ENCODE data around the gene TTC3.

TTC3 gene

DNA sequence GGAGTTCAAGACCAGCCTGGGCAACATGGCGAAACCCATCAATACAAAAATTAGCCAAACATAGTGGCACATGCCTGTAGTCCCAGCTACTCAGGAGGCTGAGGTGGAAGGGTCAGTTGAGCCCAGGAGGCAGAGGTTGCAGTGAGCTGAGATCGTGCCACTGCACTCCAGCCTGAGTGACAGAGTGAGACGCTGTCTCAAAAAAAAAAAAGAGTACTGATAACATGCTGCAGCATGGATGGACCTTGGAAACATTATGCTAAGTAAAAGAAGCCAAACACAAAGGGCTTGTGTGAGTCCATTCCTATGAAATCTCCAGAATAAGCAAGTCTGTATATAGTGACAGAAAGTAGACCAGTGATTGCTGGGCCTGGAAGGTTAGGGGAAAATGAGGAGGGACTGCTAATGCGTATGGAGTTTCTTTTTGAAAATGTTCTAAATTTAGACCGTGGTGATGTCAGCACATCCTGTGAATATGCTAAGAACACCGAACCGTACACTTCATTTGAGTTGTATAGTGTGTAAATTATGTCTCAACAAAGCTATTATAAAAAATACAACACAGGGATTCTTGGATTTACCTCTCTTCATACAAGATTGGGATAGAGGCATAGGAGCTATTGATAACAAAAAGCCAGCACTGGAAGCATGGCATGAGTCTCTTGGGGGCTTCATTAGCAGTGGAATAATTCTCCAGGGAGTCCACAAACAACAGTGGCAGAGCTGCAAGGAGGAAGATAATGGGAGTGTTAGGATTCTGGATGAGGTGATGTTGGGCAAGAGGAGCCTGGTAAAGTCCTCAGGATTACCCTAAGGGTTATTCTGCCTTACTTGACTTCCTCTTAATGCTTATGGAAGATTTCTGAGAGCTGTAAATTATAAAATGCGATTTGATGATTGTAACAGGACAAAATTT, 73.5 kb downstream of the TTC3 start:
- ATAC-seq (ENCODE audit: insufficient read depth, low read depth) = no peak
- peaks cover 66% of the 10 kb centered on the region for H3K36me3 ChIP-seq (ENCODE audit: insufficient read depth, low read length)
- H3K27ac ChIP-seq (ENCODE audit: low read length) = no peak overlapping the region
- H4K20me1 ChIP-seq (ENCODE audit: insufficient read depth, low read length) = no peaks in the 10 kb centered on the region
- no peak overlapping the region for H3K9ac ChIP-seq (ENCODE audit: low read depth, low read length)
- no peaks in the 10 kb centered on the region for H3K9me3 ChIP-seq (ENCODE audit: insufficient read depth, low read length, severe bottlenecking)
- no peaks in the 10 kb centered on the region for H3K4me1 ChIP-seq (ENCODE audit: insufficient read depth, low read length)
- H3K27me3 ChIP-seq (ENCODE audit: insufficient read depth, low read length, poor library complexity) = no peaks in the 10 kb centered on the region
- no peak overlapping the region for H3K4me3 ChIP-seq (ENCODE audit: low read depth in 1 of 2, low read length in 2 of 2)
- H2AFZ ChIP-seq (ENCODE audit: low read depth, low read length) = no peak overlapping the region
- no peaks in the 10 kb centered on the region for H3K79me2 ChIP-seq (ENCODE audit: insufficient read depth, low read length)
- no peak for TF ChIP-seq EZH2 (IDR thresholded peaks at IDR 0.05; ENCODE audit: borderline replicate concordance, low read depth, low read length, severe bottlenecking)
- TF ChIP-seq, protein P1, sequence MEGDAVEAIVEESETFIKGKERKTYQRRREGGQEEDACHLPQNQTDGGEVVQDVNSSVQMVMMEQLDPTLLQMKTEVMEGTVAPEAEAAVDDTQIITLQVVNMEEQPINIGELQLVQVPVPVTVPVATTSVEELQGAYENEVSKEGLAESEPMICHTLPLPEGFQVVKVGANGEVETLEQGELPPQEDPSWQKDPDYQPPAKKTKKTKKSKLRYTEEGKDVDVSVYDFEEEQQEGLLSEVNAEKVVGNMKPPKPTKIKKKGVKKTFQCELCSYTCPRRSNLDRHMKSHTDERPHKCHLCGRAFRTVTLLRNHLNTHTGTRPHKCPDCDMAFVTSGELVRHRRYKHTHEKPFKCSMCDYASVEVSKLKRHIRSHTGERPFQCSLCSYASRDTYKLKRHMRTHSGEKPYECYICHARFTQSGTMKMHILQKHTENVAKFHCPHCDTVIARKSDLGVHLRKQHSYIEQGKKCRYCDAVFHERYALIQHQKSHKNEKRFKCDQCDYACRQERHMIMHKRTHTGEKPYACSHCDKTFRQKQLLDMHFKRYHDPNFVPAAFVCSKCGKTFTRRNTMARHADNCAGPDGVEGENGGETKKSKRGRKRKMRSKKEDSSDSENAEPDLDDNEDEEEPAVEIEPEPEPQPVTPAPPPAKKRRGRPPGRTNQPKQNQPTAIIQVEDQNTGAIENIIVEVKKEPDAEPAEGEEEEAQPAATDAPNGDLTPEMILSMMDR (IDR thresholded peaks at IDR 0.05; ENCODE audit: borderline replicate concordance, extremely low read depth, low read length, poor library complexity, severe bottlenecking) = no peak
- no peak overlapping the region for H3K4me2 ChIP-seq (ENCODE audit: insufficient read depth, low read length)
- DNase-seq = no peak

DNA sequence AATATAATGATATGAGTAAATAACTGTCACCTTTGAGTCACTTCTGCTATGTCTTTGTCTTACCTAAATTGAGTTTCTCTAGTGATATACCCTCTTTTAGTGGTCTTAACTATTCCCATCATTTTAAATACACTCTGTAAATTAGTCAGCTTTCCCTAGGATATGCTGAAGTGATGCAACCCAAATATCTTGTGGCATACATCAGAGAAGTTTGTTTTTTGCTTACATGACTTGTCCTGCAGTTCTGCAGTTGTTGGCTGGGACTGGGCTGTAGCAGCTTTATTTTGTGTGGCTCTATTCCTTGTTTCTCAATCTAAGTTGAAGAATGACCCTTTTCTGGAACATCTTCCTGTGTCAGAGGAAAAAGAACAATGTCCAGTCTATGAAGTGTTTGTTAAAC, 76.4 kb downstream of the TTC3 start:
- Histone ChIP-seq H3K27me3 (ENCODE audit: insufficient read depth, low read length, poor library complexity) (no peaks in the 10 kb centered on the region), H3K4me2 (ENCODE audit: insufficient read depth, low read length) (no peak overlapping the region), H3K4me3 (ENCODE audit: low read depth in 1 of 2, low read length in 2 of 2) (no peak overlapping the region), H3K4me1 (ENCODE audit: insufficient read depth, low read length) (no peaks in the 10 kb centered on the region), H3K79me2 (ENCODE audit: insufficient read depth, low read length) (no peaks in the 10 kb centered on the region), H3K9me3 (ENCODE audit: insufficient read depth, low read length, severe bottlenecking) (no peaks in the 10 kb centered on the region), H4K20me1 (ENCODE audit: insufficient read depth, low read length) (no peaks in the 10 kb centered on the region), H3K9ac (ENCODE audit: low read depth, low read length) (no peak overlapping the region), H2AFZ (ENCODE audit: low read depth, low read length) (no peak overlapping the region), H3K27ac (ENCODE audit: low read length) (no peak overlapping the region), H3K36me3 (ENCODE audit: insufficient read depth, low read length) (peaks cover 88% of the 10 kb centered on the region)
- no peak for ATAC-seq (ENCODE audit: insufficient read depth, low read depth)
- DNase-seq = no peak
- TF ChIP-seq, protein P1 (IDR thresholded peaks at IDR 0.05; ENCODE audit: borderline replicate concordance, extremely low read depth, low read length, poor library complexity, severe bottlenecking) = no peak
- TF ChIP-seq EZH2 (IDR thresholded peaks at IDR 0.05; ENCODE audit: borderline replicate concordance, low read depth, low read length, severe bottlenecking) = no peak

DNA sequence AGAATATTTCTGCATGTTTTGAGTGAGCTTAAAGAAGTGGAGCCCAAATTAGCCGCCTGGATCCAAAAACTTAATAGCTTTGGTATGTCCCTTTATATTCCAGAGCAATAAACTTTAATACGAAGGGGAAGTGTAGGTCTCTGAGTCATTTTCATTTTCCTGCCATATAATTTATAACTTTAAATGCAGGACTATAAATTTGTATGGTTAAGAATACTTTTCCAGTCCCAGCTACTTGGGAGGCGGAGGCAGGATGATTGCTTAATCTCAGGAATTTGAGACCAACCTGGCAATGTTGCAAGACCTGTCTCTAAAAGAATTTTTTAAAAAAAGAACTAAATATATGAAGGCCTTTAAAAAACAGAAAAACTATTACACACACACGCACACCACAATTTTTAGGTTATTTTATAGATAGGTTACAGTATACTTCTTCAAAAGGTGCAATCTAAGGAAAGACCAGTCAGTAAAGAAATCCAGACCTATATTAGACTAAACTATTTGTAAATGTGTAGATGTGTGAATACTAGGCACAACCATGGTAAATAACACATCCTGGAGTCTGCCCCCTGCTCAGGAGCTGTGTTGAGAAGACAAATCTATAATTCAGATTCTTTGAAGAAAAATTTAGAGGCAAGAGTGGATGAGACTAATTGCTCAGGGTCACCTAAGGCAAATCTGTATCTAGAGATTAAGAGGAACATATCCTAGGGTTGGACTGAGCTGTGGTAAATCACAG, 80.3 kb downstream of the TTC3 start:
- Histone ChIP-seq H3K27me3 (ENCODE audit: insufficient read depth, low read length, poor library complexity) (no peaks in the 10 kb centered on the region), H4K20me1 (ENCODE audit: insufficient read depth, low read length) (no peaks in the 10 kb centered on the region), H3K9me3 (ENCODE audit: insufficient read depth, low read length, severe bottlenecking) (no peaks in the 10 kb centered on the region), H3K4me3 (ENCODE audit: low read depth in 1 of 2, low read length in 2 of 2) (no peak overlapping the region), H3K79me2 (ENCODE audit: insufficient read depth, low read length) (no peaks in the 10 kb centered on the region), H3K36me3 (ENCODE audit: insufficient read depth, low read length) (peaks cover 78% of the 10 kb centered on the region), H3K4me2 (ENCODE audit: insufficient read depth, low read length) (no peak overlapping the region), H3K27ac (ENCODE audit: low read length) (no peak overlapping the region), H3K4me1 (ENCODE audit: insufficient read depth, low read length) (no peaks in the 10 kb centered on the region), H2AFZ (ENCODE audit: low read depth, low read length) (no peak overlapping the region), H3K9ac (ENCODE audit: low read depth, low read length) (no peak overlapping the region)
- TF ChIP-seq EZH2 (IDR thresholded peaks at IDR 0.05; ENCODE audit: borderline replicate concordance, low read depth, low read length, severe bottlenecking) = no peak
- TF ChIP-seq, protein P1 (IDR thresholded peaks at IDR 0.05; ENCODE audit: borderline replicate concordance, extremely low read depth, low read length, poor library complexity, severe bottlenecking) = no peak
- ATAC-seq (ENCODE audit: insufficient read depth, low read depth) (no peak), DNase-seq (no peak)

Data from DND-41 (cell line).